HEK293 (cell line): Measurements from ENCODE around the gene CNOT8.

Source experiments
- ZNF19 ChIP-seq: fragments of 450-650 bp; formaldehyde crosslinking; IDR thresholded peaks from 2 replicates; pipeline ENCODE4; 2016; ENCODE audit warnings: missing biosample characterization, missing genetic modification characterization, low read depth
- ZNF248 ChIP-seq: fragments of 450-650 bp; formaldehyde crosslinking; IDR thresholded peaks from 2 replicates; pipeline ENCODE4 v1.5.1; 2017; ENCODE audit warnings: missing biosample characterization, missing genetic modification characterization
- ZNF341 ChIP-seq: fragments of 450-650 bp; formaldehyde crosslinking; IDR thresholded peaks from 2 replicates; pipeline ENCODE4; 2016; ENCODE audit warnings: low read depth, missing biosample characterization, missing genetic modification characterization
- ZSCAN16 ChIP-seq: fragments of 450-650 bp; formaldehyde crosslinking; IDR thresholded peaks from 2 replicates; pipeline ENCODE4 v1.5.1; 2016; ENCODE audit warnings: missing biosample characterization, missing genetic modification characterization
- TF ChIP-seq, protein P1 (sequence below): fragments of 450-650 bp; formaldehyde crosslinking; IDR thresholded peaks from 2 replicates; pipeline ENCODE4 v1.5.1; 2016; ENCODE audit warnings: missing biosample characterization, missing genetic modification characterization
- TF ChIP-seq, protein P2 (sequence below): fragments of 450-650 bp; formaldehyde crosslinking; IDR thresholded peaks from 2 replicates; pipeline ENCODE4 v1.5.1; 2016; ENCODE audit warnings: missing biosample characterization, missing genetic modification characterization

DNA sequence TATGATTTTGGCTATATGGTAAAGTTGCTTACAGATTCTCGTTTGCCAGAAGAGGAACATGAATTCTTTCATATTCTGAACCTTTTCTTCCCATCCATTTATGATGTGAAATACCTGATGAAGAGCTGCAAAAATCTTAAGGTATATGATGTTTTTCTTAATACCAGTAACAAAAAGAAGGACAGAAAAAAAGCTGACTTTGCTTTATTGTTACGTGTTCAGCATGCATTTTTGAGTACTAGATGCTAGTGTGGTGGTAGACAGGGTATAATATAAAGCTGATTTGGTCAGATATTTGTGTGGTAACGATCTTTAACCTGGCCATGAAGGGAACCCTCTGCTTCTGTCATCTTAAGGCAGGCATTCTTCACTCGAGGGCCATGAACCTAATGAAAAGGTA is 13.3 kb downstream of the CNOT8 start:
- TF ChIP-seq, protein P1, sequence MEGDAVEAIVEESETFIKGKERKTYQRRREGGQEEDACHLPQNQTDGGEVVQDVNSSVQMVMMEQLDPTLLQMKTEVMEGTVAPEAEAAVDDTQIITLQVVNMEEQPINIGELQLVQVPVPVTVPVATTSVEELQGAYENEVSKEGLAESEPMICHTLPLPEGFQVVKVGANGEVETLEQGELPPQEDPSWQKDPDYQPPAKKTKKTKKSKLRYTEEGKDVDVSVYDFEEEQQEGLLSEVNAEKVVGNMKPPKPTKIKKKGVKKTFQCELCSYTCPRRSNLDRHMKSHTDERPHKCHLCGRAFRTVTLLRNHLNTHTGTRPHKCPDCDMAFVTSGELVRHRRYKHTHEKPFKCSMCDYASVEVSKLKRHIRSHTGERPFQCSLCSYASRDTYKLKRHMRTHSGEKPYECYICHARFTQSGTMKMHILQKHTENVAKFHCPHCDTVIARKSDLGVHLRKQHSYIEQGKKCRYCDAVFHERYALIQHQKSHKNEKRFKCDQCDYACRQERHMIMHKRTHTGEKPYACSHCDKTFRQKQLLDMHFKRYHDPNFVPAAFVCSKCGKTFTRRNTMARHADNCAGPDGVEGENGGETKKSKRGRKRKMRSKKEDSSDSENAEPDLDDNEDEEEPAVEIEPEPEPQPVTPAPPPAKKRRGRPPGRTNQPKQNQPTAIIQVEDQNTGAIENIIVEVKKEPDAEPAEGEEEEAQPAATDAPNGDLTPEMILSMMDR (tag by site-specific recombination), result no peak
- TF ChIP-seq, protein P2, sequence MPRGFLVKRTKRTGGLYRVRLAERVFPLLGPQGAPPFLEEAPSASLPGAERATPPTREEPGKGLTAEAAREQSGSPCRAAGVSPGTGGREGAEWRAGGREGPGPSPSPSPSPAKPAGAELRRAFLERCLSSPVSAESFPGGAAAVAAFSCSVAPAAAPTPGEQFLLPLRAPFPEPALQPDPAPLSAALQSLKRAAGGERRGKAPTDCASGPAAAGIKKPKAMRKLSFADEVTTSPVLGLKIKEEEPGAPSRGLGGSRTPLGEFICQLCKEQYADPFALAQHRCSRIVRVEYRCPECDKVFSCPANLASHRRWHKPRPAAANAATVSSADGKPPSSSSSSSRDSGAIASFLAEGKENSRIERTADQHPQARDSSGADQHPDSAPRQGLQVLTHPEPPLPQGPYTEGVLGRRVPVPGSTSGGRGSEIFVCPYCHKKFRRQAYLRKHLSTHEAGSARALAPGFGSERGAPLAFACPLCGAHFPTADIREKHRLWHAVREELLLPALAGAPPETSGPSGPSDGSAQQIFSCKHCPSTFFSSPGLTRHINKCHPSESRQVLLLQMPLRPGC (tag by site-specific recombination), result no peak
- TF ChIP-seq ZNF19 (tag by site-specific recombination), result no peak
- TF ChIP-seq ZNF341 (tag by site-specific recombination), result no peak
- TF ChIP-seq ZNF248 (tag by site-specific recombination), result no peak
- TF ChIP-seq ZSCAN16 (tag by site-specific recombination), result no peak
